Activated T-helper 2 cell treated with anti-CD3 and anti-CD28 coated beads, Interferon-gamma antibody, Interleukin-2, Interleukin-4, amounts not matched to agents 10 μg/mL and 5 μg/mL and 100 μg/mL, durations not matched to agents 14 hours and 24 hours and 36 hours (primary cell): ENCODE data around the gene TBX10. TPM values are rescaled to one million over a fixed set of nuclear protein-coding genes. Genes with fewer than 3 reads are reported as not detected.
"Not testable (repeated sequence)": the region's sequence is repeated elsewhere in the genome, so short reads cannot be mapped to it uniquely, and the experiment has no call there.

Experiments
- DNase-seq: peaks from one replicate; pipeline ENCODE4 v3.0.0; 2021; ENCODE audit warnings: low spot score
- H3K27ac Mint-ChIP-seq: one replicate; pipeline ENCODE4 v1.8.0; 2021; ENCODE audit warnings: mixed read lengths
- H3K27me3 Mint-ChIP-seq: one replicate; pipeline ENCODE4 v1.8.0; 2021; ENCODE audit warnings: low read depth, mixed read lengths
- H3K36me3 Mint-ChIP-seq: one replicate; pipeline ENCODE4 v1.8.0; 2021; ENCODE audit warnings: low read depth, mixed read lengths
- H3K4me1 Mint-ChIP-seq: one replicate; pipeline ENCODE4 v1.8.0; 2021; ENCODE audit warnings: low read depth, mixed read lengths
- H3K4me3 Mint-ChIP-seq: one replicate; pipeline ENCODE4 v1.8.0; 2021; ENCODE audit warnings: low read depth, mild to moderate bottlenecking, moderate library complexity, mixed read lengths
- H3K9me3 Mint-ChIP-seq: one replicate; pipeline ENCODE4 v1.8.0; 2021; ENCODE audit warnings: mixed read lengths
- intact Hi-C: fragments of 100-400 bp; cut with micrococcal nuclease; formaldehyde crosslinking; loops from one replicate; pipeline ENCODE4 v1.15.1; 2023
- total RNA-seq: library from RNA; stranded (reverse); gene quantifications from 2 replicates; pipeline ENCODE4 v1.2.3, GENCODE V29; 2022

Gene TBX10
- total RNA-seq, 1 donor from 2014 or later = not detected

GRCh38 chr11:67618901-67619659 is 20.5 kb downstream of the TBX10 start:
- intact Hi-C loops = loop anchor here (10.0 kb wide), 1 partner anchor 134 kb away; the partner anchor contains the start of gene AIP
- H3K27ac Mint-ChIP-seq, H3K4me3 Mint-ChIP-seq, H3K9me3 Mint-ChIP-seq, H3K27me3 Mint-ChIP-seq, H3K36me3 Mint-ChIP-seq, DNase-seq: not testable (repeated sequence)
- peaks cover 14% of the 10 kb centered on the region for H3K4me1 Mint-ChIP-seq

DNA sequence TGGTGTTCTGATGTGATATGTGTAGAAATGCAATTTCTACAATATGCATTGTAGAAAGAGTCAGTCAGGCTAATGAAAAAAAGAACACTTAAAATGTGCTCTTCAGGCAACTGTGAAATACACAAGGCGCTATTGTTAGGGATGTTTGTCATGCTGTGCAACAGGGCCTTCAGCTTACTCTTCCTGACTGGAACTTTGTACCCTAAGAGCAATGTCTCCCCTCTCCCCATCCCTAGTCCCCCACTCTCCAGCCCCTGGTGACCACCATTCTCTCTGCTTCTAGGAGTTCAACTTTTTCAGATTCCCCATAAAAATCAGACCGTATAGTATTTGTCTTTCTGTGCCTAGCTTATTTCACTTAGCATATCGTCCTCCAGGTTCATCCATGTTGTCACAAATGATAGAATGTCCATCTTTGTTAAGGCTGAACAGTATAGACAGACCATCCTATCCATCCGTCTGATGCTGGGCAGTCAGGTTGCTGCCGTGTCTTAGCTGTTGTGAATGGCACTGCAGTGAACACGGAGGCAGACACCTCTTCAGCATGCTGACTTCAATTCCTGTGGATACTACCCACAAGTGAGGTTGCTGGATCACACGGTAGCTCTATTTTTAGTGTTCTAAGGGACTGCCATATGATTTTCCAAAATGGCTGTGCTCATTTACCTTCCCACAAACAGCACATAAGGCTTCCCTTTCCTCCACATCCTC is 22.2 kb downstream of the TBX10 start:
- Mint-ChIP-seq H3K4me3 (no peak overlapping the region), H3K36me3 (peaks cover 8% of the 10 kb centered on the region), H3K27me3 (no peaks in the 10 kb centered on the region), H3K27ac (peak overlapping the region; percentile 18), H3K4me1 (peaks cover 20% of the 10 kb centered on the region), H3K9me3 (no peaks in the 10 kb centered on the region)
- DNase-seq = no peak
- intact Hi-C loops = loop anchor here (10.0 kb wide), 1 partner anchor 133 kb away; the partner anchor contains the start of gene AIP

DNA sequence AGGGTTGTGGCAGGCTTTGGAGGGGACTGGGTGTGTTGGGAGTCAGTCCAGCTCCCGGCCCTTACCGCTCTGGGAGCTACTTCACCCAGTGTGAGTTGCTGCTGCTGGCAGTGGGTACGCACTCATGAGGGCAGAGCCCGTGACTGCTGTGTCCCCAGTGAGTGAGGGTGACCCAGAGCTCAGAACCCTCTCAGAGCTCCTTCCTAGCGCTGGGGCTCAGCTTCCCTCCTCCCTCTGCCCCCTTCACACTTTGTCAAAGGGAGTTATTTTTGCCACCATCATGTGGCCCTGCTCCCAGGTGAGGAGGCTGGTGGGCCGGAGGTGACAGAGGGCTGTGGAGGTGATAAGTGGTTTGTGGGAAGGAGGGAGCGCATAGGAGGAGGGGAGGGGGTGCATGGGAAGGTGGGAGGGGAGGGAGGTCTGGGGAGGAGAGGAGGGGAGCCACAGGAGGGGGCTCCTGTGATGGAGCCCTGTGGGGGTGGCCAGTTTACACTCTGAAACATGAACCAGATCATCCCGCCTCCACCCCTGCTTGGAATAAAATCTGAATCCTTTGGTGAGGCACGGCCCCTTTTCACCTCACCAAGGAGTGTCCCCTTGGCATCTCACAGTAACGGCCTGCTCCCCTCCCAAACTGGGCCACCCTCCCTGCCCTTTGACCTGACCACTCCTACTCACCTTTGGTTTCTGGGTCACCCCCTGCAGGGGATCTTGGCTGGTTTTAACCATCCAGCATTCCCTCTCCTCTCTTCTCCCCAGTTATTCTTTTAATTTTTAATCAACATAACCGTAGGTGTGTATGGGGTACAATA is 22.9 kb downstream of the TBX10 start:
- no peaks in the 10 kb centered on the region for H3K27me3 Mint-ChIP-seq
- peak overlapping the region; percentile 18 for H3K27ac Mint-ChIP-seq
- peaks cover 20% of the 10 kb centered on the region for H3K4me1 Mint-ChIP-seq
- H3K36me3 Mint-ChIP-seq = peaks cover 13% of the 10 kb centered on the region
- H3K9me3 Mint-ChIP-seq = no peaks in the 10 kb centered on the region
- DNase-seq = no peak
- intact Hi-C loops = loop anchor here (10.0 kb wide), 1 partner anchor 132 kb away; the partner anchor contains the start of gene AIP
- H3K4me3 Mint-ChIP-seq = no peak overlapping the region

GRCh38 chr11:67615728-67616430 is 23.7 kb downstream of the TBX10 start:
- intact Hi-C loops = loop anchor here (10.0 kb wide), 1 partner anchor 131 kb away; the partner anchor contains the start of gene AIP
- Mint-ChIP-seq H3K27ac (no peak overlapping the region), H3K4me1 (peaks cover 20% of the 10 kb centered on the region), H3K4me3 (no peak overlapping the region), H3K27me3 (no peaks in the 10 kb centered on the region), H3K9me3 (no peaks in the 10 kb centered on the region), H3K36me3 (peaks cover 15% of the 10 kb centered on the region)
- no peak for DNase-seq

- H3K27me3 Mint-ChIP-seq = no peaks in the 10 kb centered on the region
- H3K27ac Mint-ChIP-seq = peak overlapping the region; percentile 98
- H3K4me3 Mint-ChIP-seq = peak overlapping the region; percentile 74
- no peaks in the 10 kb centered on the region for H3K9me3 Mint-ChIP-seq
- peaks cover 22% of the 10 kb centered on the region for H3K4me1 Mint-ChIP-seq
- intact Hi-C loops = loop anchor here (1.0 to 10.0 kb wide), 2 partner anchors 14 to 130 kb away; partner anchors contain the start of genes AIP and NUDT8
- DNase-seq = peak; percentile 58
- peaks cover 23% of the 10 kb centered on the region for H3K36me3 Mint-ChIP-seq
These were observed 24.5 kb downstream of the TBX10 start for GRCh38 chr11:67614730-67615714.

GRCh38 chr11:67613960-67614715 is 25.4 kb downstream of the TBX10 start:
- Mint-ChIP-seq H3K4me3 (peak overlapping the region; percentile 74), H3K27me3 (no peaks in the 10 kb centered on the region), H3K36me3 (peaks cover 28% of the 10 kb centered on the region), H3K4me1 (peaks cover 22% of the 10 kb centered on the region), H3K27ac (peak overlapping the region; percentile 98), H3K9me3 (no peaks in the 10 kb centered on the region)
- DNase-seq = peak; percentile 81
- intact Hi-C loops = loop anchor here (1.0 to 10.0 kb wide), 2 partner anchors 15 to 129 kb away; partner anchors contain the start of genes AIP and NUDT8

GRCh38 chr11:67613313-67613959 is 26.1 kb downstream of the TBX10 start:
- Mint-ChIP-seq H3K4me3 (peak overlapping the region; percentile 74), H3K9me3 (no peaks in the 10 kb centered on the region), H3K4me1 (peaks cover 22% of the 10 kb centered on the region), H3K27ac (peak overlapping the region; percentile 98), H3K27me3 (no peaks in the 10 kb centered on the region), H3K36me3 (peaks cover 34% of the 10 kb centered on the region)
- intact Hi-C loops = loop anchor here (10.0 kb wide), 1 partner anchor 129 kb away; the partner anchor contains the start of gene AIP
- DNase-seq = no peak

DNA sequence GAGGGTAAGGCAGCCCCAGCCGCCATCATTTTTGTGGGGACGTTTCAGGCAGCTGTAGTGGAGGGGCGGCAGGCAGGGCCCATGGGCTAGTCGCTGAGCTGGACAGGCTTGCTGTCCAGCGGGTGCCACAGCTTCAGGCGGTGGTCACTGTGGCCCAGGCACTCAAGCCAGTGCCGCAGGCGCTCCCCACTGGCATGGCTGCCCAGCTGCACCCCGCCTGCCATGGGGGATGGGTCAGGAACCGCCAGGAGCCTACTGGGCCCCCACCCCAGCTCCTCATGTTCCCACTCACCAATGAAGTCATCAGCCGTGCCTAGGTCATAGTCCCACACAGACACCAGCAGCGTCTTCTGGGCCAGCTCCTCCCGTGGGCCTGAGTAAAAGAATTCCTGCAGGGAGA is 26.8 kb downstream of the TBX10 start:
- Mint-ChIP-seq H3K27ac (peak overlapping the region; percentile 98), H3K9me3 (no peaks in the 10 kb centered on the region), H3K36me3 (peaks cover 36% of the 10 kb centered on the region), H3K4me1 (peaks cover 22% of the 10 kb centered on the region), H3K4me3 (no peak overlapping the region), H3K27me3 (no peaks in the 10 kb centered on the region)
- intact Hi-C loops = loop anchor here (10.0 kb wide), 1 partner anchor 128 kb away; the partner anchor contains the start of gene AIP
- no peak for DNase-seq

GRCh38 chr11:67611704-67612587 is 27.6 kb downstream of the TBX10 start:
- Mint-ChIP-seq H3K27me3 (no peaks in the 10 kb centered on the region), H3K4me3 (no peak overlapping the region), H3K27ac (no peak overlapping the region), H3K36me3 (peaks cover 36% of the 10 kb centered on the region), H3K9me3 (no peaks in the 10 kb centered on the region), H3K4me1 (peaks cover 20% of the 10 kb centered on the region)
- intact Hi-C loops = loop anchor here (10.0 kb wide), 1 partner anchor 127 kb away; the partner anchor contains the start of gene AIP
- DNase-seq = no peak
